OCI-LY1 (cell line): ENCODE results near the gene BCL2.

Experiments
- H2AFZ ChIP-seq: fragments of 200-600 bp; sonication (generic), shearing (Covaris generic); 2 replicates; pipeline ENCODE4 v1.6.0; 2014; ENCODE audit warnings: antibody characterized with exemption, mild to moderate bottlenecking, low read length
- H3F3A ChIP-seq: fragments of 200-600 bp; sonication (generic), shearing (Covaris generic); 2 replicates; pipeline ENCODE4 v1.6.0; 2014; ENCODE audit warnings: mild to moderate bottlenecking, antibody characterized with exemption, low read length, moderate library complexity; ENCODE audit not compliant: insufficient read depth
- H3K27ac ChIP-seq: fragments of 200-600 bp; sonication (generic); 2 replicates; pipeline ENCODE4 v1.5.1; 2014; ENCODE audit warnings: low read length, mixed run types, mild to moderate bottlenecking, low read depth; ENCODE audit not compliant: poor library complexity, severe bottlenecking
- H3K27me3 ChIP-seq: fragments of 200-600 bp; sonication (generic); 2 replicates; pipeline ENCODE4 v1.6.0; 2014; ENCODE audit warnings: antibody characterized with exemption, mild to moderate bottlenecking, low read length, moderate library complexity; ENCODE audit not compliant: insufficient read depth
- H3K36me3 ChIP-seq: fragments of 200-600 bp; sonication (generic); 2 replicates; pipeline ENCODE4 v1.6.1; 2014; ENCODE audit warnings: mild to moderate bottlenecking, antibody characterized with exemption, low read length, moderate library complexity, mixed read lengths; ENCODE audit not compliant: insufficient read depth
- H3K4me1 ChIP-seq: fragments of 200-600 bp; sonication (generic); 2 replicates; pipeline ENCODE4 v1.5.1; 2014; ENCODE audit warnings: mild to moderate bottlenecking, low read length, moderate library complexity; ENCODE audit not compliant: insufficient read depth, severe bottlenecking
- H3K4me2 ChIP-seq: fragments of 200-600 bp; sonication (generic), shearing (Covaris generic); 2 replicates; pipeline ENCODE4 v1.6.1; 2014; ENCODE audit warnings: low read length
- H3K4me3 ChIP-seq: fragments of 200-600 bp; sonication (generic); 2 replicates; pipeline ENCODE4 v1.5.1; 2014; ENCODE audit warnings: low read length, low read depth, mild to moderate bottlenecking, mixed read lengths; ENCODE audit not compliant: poor library complexity, severe bottlenecking
- H3K79me2 ChIP-seq: fragments of 200-600 bp; shearing (Covaris generic); 2 replicates; pipeline ENCODE4 v1.6.1; 2016; ENCODE audit warnings: mixed run types, low read length, mixed read lengths; ENCODE audit not compliant: insufficient read depth
- H3K9ac ChIP-seq: fragments of 200-600 bp; sonication (generic), shearing (Covaris generic); 2 replicates; pipeline ENCODE4 v1.6.1; 2014; ENCODE audit warnings: mild to moderate bottlenecking, low read length, mixed read lengths
- H3K9me2 ChIP-seq: fragments of 200-600 bp; sonication (generic), shearing (Covaris generic); 2 replicates; pipeline ENCODE4 v1.6.1; 2014; ENCODE audit warnings: low read depth, mild to moderate bottlenecking, low read length, mixed read lengths
- H3K9me3 ChIP-seq: fragments of 200-600 bp; shearing (Covaris generic); 2 replicates; pipeline ENCODE4 v1.6.1; 2014; ENCODE audit warnings: low read length, mixed read lengths
- H4K20me1 ChIP-seq: fragments of 200-600 bp; sonication (generic), shearing (Covaris generic); 2 replicates; pipeline ENCODE4 v1.6.0; 2016; ENCODE audit warnings: mild to moderate bottlenecking, low read length; ENCODE audit not compliant: insufficient read depth
- CTCF ChIP-seq: fragments of 200-600 bp; sonication (generic), shearing (Covaris generic); IDR thresholded peaks from 2 replicates; pipeline ENCODE4 v1.5.1; 2017; ENCODE audit warnings: mild to moderate bottlenecking, antibody characterized with exemption, low read length, moderate library complexity, mixed read lengths
- EZH2 ChIP-seq: fragments of 200-600 bp; sonication (generic), shearing (Covaris generic); IDR thresholded peaks from 2 replicates; pipeline ENCODE4 v1.8.0; 2017; ENCODE audit warnings: borderline replicate concordance, mixed run types, mild to moderate bottlenecking, antibody characterized with exemption, low read length, moderate library complexity, mixed read lengths

BCL2 gene

GRCh38 chr18:63232826-63233225 is 86.7 kb downstream of the BCL2 start:
- Histone ChIP-seq H2AFZ (no peak overlapping the region), H3K36me3 (peaks cover 42% of the 10 kb centered on the region), H3K27ac (no peak overlapping the region), H3K4me3 (no peak overlapping the region), H3K79me2 (peaks cover 35% of the 10 kb centered on the region), H3K9me2 (no peaks in the 10 kb centered on the region), H3K4me1 (no peaks in the 10 kb centered on the region), H4K20me1 (no peaks in the 10 kb centered on the region), H3K27me3 (no peaks in the 10 kb centered on the region), H3K4me2 (no peak overlapping the region), H3K9ac (no peak overlapping the region), H3K9me3 (no peaks in the 10 kb centered on the region), H3F3A (no peaks in the 10 kb centered on the region)
- TF ChIP-seq CTCF (no peak), EZH2 (no peak)

GRCh38 chr18:63229971-63230370 is 89.6 kb downstream of the BCL2 start:
- no peaks in the 10 kb centered on the region for H3K4me1 ChIP-seq
- H4K20me1 ChIP-seq: no peaks in the 10 kb centered on the region
- H3K9ac ChIP-seq: no peak overlapping the region
- TF ChIP-seq EZH2: no peak
- TF ChIP-seq CTCF: no peak
- no peaks in the 10 kb centered on the region for H3K27me3 ChIP-seq
- no peaks in the 10 kb centered on the region for H3F3A ChIP-seq
- H3K9me2 ChIP-seq: no peaks in the 10 kb centered on the region
- peaks cover 47% of the 10 kb centered on the region for H3K79me2 ChIP-seq
- no peak overlapping the region for H3K4me2 ChIP-seq
- no peak overlapping the region for H3K27ac ChIP-seq
- no peak overlapping the region for H2AFZ ChIP-seq
- H3K4me3 ChIP-seq: no peak overlapping the region
- H3K36me3 ChIP-seq: peaks cover 31% of the 10 kb centered on the region
- no peaks in the 10 kb centered on the region for H3K9me3 ChIP-seq

- Histone ChIP-seq H3F3A (no peaks in the 10 kb centered on the region), H3K36me3 (peaks cover 54% of the 10 kb centered on the region)
Observed at GRCh38 chr18:63225434-63225833, 94.1 kb downstream of the BCL2 start.

More at GRCh38 chr18:63225434-63225833, 94.1 kb downstream of the BCL2 start:
- Histone ChIP-seq H3K4me3 (no peak overlapping the region), H4K20me1 (no peaks in the 10 kb centered on the region), H3K4me1 (no peaks in the 10 kb centered on the region), H3K4me2 (no peak overlapping the region), H3K27me3 (no peaks in the 10 kb centered on the region), H3K79me2 (peaks cover 42% of the 10 kb centered on the region), H3K9ac (no peak overlapping the region), H3K9me3 (no peaks in the 10 kb centered on the region), H3K27ac (no peak overlapping the region), H3K9me2 (no peaks in the 10 kb centered on the region), H2AFZ (no peak overlapping the region)
- TF ChIP-seq EZH2: no peak
- TF ChIP-seq CTCF: no peak
